ENCODE measurements around the gene DLL1. TPM values are rescaled to one million over a fixed set of nuclear protein-coding genes. Genes with fewer than 3 reads are reported as not detected.

The DLL1 gene
- total RNA-seq, 1 experiment from 2014 or later, result 2.8 TPM

DNA sequence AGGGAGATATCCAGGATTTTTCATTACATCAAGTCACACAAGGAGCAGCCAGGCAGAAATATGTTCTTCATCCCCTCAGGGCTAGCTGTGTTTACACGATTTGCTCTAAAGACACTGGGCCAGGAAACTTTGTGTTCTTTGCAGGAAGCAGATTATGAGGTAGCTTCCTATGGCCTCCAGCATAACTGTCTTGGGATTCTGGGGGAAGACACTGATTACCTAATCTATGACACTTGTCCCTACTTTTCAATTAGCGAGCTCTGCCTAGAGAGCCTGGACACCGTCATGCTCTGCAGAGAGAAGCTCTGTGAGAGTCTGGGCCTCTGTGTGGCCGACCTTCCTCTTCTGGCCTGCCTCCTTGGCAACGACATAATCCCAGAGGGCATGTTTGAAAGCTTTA lies 26.8 kb upstream of the DLL1 start:
- H2BK12ac ChIP-seq (ENCODE audit: insufficient read length, low read depth, low read length), result no peak overlapping the region
- no peak overlapping the region for H4K5ac ChIP-seq (ENCODE audit: insufficient read length, low read depth, low read length)
- no peak overlapping the region for H3K14ac ChIP-seq (ENCODE audit: insufficient read depth, low read length)
- Mint-ChIP-seq H3K4me1 (peaks cover 14 to 19% of the 10 kb centered on the region in 2 experiments), H3K36me3 (ENCODE audit: insufficient read depth in 1 of 3, low read depth in 3 of 3) (peaks cover 6 to 23% (median 13%) of the 10 kb centered on the region in 3 experiments; a peak in 6 of 7 replicates), H3K9me3 (no peaks in the 10 kb centered on the region), H3K27me3 (ENCODE audit: low read depth) (no peaks in the 10 kb centered on the region), H3K4me3 (no peak overlapping the region; a peak in 1 of 5 replicates), H3K27ac (no peak overlapping the region)
- H3K9ac ChIP-seq (ENCODE audit: extremely low read depth, insufficient read length, low read length), result no peak overlapping the region
- no peak overlapping the region for H2BK120ac ChIP-seq (ENCODE audit: low read depth, low read length, poor library complexity, severe bottlenecking)
- H4K91ac ChIP-seq (ENCODE audit: insufficient read length, low read depth, low read length), result no peak overlapping the region
- no peak overlapping the region for H2BK15ac ChIP-seq (ENCODE audit: low read depth, low read length)
- no peaks in the 10 kb centered on the region for H3K9me3 ChIP-seq (ENCODE audit: control insufficient read depth, low read depth, low read length)
- H2BK5ac ChIP-seq (ENCODE audit: insufficient read length, low read length), result no peak overlapping the region
- H3K4me2 ChIP-seq (ENCODE audit: insufficient read depth, insufficient read length, low read length), result no peak overlapping the region
- no peak overlapping the region for H3K27ac ChIP-seq (ENCODE audit: insufficient read length, low read depth, low read length)
- H3K23ac ChIP-seq (ENCODE audit: insufficient read length, low read depth, low read length), result no peak overlapping the region
- no peak for DNase-seq
- no peak overlapping the region for H4K8ac ChIP-seq (replicated peaks; ENCODE audit: insufficient read length, low read depth, low read length)
- no peak overlapping the region for H2BK20ac ChIP-seq (ENCODE audit: low read depth, low read length, poor library complexity, severe bottlenecking)
- H3T11ph ChIP-seq (ENCODE audit: low read length), result no peak overlapping the region
- no peak overlapping the region for H3K4ac ChIP-seq (ENCODE audit: low read depth, low read length)
- peaks cover 5% of the 10 kb centered on the region; the same call in 1 of the 2 replicates for H3K4me1 ChIP-seq (ENCODE audit: insufficient read depth, low read length)
- no peaks in the 10 kb centered on the region for H4K20me1 ChIP-seq (ENCODE audit: control insufficient read depth, insufficient read depth, insufficient read length)
- no peak overlapping the region for H2AFZ ChIP-seq (ENCODE audit: low read length)
- TF ChIP-seq, protein P1, sequence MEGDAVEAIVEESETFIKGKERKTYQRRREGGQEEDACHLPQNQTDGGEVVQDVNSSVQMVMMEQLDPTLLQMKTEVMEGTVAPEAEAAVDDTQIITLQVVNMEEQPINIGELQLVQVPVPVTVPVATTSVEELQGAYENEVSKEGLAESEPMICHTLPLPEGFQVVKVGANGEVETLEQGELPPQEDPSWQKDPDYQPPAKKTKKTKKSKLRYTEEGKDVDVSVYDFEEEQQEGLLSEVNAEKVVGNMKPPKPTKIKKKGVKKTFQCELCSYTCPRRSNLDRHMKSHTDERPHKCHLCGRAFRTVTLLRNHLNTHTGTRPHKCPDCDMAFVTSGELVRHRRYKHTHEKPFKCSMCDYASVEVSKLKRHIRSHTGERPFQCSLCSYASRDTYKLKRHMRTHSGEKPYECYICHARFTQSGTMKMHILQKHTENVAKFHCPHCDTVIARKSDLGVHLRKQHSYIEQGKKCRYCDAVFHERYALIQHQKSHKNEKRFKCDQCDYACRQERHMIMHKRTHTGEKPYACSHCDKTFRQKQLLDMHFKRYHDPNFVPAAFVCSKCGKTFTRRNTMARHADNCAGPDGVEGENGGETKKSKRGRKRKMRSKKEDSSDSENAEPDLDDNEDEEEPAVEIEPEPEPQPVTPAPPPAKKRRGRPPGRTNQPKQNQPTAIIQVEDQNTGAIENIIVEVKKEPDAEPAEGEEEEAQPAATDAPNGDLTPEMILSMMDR (conservative IDR thresholded peaks at IDR 0.05), result no peak
- H3K56ac ChIP-seq (ENCODE audit: insufficient read length, low read depth, low read length), result no peak overlapping the region
- no CpG with 5 or more reads among the region's 5 CpGs for WGBS (ENCODE audit: extremely low coverage, insufficient read length, low lambda C conversion rate)
- peaks cover 8% of the 10 kb centered on the region for H3K79me1 ChIP-seq (ENCODE audit: insufficient read depth, low read depth, low read length, poor library complexity, severe bottlenecking)
- H3K79me2 ChIP-seq (ENCODE audit: insufficient read depth, low read length), result no peaks in the 10 kb centered on the region
- no peaks in the 10 kb centered on the region for H3K23me2 ChIP-seq (ENCODE audit: insufficient read length, low read depth, low read length, poor library complexity, severe bottlenecking)
- H3K27me3 ChIP-seq (ENCODE audit: insufficient read depth, low read length), result no peaks in the 10 kb centered on the region
- no peak overlapping the region for H2AK5ac ChIP-seq (ENCODE audit: insufficient read length, low read length)
- H3K18ac ChIP-seq (ENCODE audit: insufficient read length, low read depth, low read length), result no peak overlapping the region
